Effector memory CD4-positive, alpha-beta T cell (primary cell): Measurements from ENCODE around the gene GLIS2.
A peak's percentile ranks its signal among the peaks of the same experiment; 100 is the strongest.
"Not testable (repeated sequence)": the region's sequence is repeated elsewhere in the genome, so short reads cannot be mapped to it uniquely, and the experiment has no call there.

Source experiments
- DNase-seq, 3 donors: peaks; one replicate each; pipeline ENCODE4 v3.0.0-alpha.2; 2020
- H3K27ac ChIP-seq: 2 replicates; pipeline ENCODE4 v1.7.0; 2013; ENCODE audit warnings: mild to moderate bottlenecking, low read length, moderate library complexity; ENCODE audit not compliant: insufficient read depth, poor library complexity, severe bottlenecking
- H3K27me3 ChIP-seq: replicated peaks from 2 replicates; pipeline ENCODE4 v1.7.0; 2013; ENCODE audit warnings: mild to moderate bottlenecking, low read length; ENCODE audit not compliant: insufficient read depth, control insufficient read depth, poor library complexity, severe bottlenecking
- H3K36me3 ChIP-seq: 2 replicates; pipeline ENCODE4 v1.7.0; 2013; ENCODE audit warnings: mild to moderate bottlenecking, low read length, moderate library complexity; ENCODE audit not compliant: control insufficient read depth, insufficient read depth
- H3K4me1 ChIP-seq: 2 replicates; pipeline ENCODE4 v1.7.0; 2013; ENCODE audit warnings: low read length, mild to moderate bottlenecking; ENCODE audit not compliant: control insufficient read depth, insufficient read depth, poor library complexity, severe bottlenecking
- H3K4me3 ChIP-seq: 2 replicates; pipeline ENCODE4 v1.7.0; 2013; ENCODE audit warnings: low read length, low read depth, mild to moderate bottlenecking; ENCODE audit not compliant: insufficient read depth, poor library complexity, severe bottlenecking
- H3K9me3 ChIP-seq: 2 replicates; pipeline ENCODE4 v1.7.0; 2013; ENCODE audit warnings: mild to moderate bottlenecking, low read length, moderate library complexity; ENCODE audit not compliant: control insufficient read depth

GLIS2 gene

GRCh38 chr16:4344300-4344982 lies 28.6 kb downstream of the GLIS2 start:
- not testable (repeated sequence) for H3K27ac ChIP-seq, H3K4me1 ChIP-seq, H3K9me3 ChIP-seq, H3K4me3 ChIP-seq, H3K27me3 ChIP-seq, DNase-seq
- peaks cover 17% of the 10 kb centered on the region for H3K36me3 ChIP-seq

DNA sequence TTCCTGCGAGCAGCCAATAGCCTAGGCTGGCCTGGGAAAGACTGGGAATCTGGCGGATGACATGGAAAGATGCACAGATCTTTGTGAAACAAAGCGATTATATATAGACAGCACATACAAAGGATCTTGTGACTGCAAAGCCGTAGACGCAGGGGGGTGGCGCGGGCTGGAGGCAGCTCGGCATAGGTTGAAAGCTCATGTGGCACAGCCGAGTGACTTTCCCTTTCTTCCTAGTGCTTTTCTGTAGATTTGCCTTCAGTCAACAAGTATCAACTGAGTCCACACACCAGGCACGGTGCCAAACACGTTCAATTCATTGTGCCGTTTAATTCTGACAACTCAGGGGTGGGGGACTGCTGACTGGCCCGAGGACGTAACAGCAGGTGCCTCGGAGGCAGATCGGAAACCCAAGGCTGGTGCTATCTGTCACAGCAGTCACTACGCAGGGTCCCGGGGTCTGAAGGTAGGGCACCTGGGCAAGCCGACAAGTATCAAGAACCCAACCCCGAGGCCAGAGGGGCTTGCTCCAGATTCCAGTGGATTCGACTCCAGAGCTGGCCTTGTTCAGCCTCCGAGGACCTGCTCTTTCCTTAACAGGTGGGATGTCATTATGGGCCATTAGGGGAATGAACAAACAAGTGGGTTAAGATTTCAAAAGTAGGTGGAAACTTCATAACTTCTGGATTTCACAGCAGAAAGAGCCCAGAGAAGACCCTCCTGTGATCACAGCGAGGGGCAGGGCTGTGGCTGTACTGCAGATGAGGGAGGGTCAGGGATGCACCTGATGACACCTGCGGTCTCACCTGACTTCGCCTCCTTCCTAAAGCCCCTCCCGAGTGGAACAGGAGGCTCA lies 29.3 kb downstream of the GLIS2 start:
- DNase-seq: no peak
- Histone ChIP-seq H3K4me1 (peaks cover 4% of the 10 kb centered on the region), H3K27ac (no peak overlapping the region), H3K4me3 (no peak overlapping the region), H3K27me3 (no peaks in the 10 kb centered on the region), H3K36me3 (peaks cover 10% of the 10 kb centered on the region), H3K9me3 (no peaks in the 10 kb centered on the region)

DNA sequence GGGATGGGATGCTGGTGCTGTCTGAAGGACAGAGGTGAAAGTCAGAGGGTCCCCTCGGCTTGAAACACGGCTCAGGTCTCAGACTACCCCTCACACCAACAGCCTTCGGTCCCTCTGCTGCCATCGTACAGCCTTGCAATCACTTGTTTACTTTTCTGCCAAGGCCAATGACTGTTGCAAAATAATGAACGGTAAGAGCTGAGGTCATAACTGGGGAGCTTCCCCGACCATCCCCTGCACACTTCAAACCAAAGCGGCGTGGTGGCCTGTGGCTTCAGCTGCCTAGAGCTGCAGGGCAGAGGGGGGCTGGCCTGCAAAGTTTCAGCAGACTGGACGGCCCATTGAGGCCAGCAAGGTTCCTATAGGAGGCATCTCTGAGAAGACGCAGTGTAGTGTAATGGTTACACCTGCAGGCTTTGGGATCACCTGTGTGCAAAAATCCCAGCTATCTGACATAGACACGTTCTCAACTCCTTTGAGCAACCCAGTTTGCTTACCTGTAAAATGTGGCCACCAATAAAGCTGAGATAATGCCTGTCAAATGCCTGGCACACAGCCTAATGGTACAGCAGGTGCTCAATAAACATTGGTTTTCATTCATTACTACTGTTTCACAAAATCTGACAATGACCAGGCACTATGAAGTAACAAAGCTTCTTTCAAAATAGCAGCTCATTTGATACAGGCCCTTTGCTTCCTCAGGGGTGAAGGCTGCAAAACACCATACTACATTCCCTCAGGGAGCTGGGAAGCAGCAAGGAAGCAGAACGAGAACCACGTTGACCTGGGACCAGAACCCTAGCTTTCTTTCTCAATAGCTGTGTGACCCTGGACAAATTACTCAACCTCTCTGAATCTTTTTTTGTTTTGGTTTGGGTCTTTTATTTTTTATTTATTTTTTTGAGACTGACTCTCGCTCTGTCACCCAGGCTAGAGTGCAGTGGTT lies 30.2 kb downstream of the GLIS2 start:
- Histone ChIP-seq H3K36me3 (peaks cover 5% of the 10 kb centered on the region), H3K4me3 (no peak overlapping the region), H3K9me3 (no peaks in the 10 kb centered on the region), H3K4me1 (peaks cover 9% of the 10 kb centered on the region), H3K27ac (no peak overlapping the region), H3K27me3 (no peaks in the 10 kb centered on the region)
- DNase-seq: no peak

DNA sequence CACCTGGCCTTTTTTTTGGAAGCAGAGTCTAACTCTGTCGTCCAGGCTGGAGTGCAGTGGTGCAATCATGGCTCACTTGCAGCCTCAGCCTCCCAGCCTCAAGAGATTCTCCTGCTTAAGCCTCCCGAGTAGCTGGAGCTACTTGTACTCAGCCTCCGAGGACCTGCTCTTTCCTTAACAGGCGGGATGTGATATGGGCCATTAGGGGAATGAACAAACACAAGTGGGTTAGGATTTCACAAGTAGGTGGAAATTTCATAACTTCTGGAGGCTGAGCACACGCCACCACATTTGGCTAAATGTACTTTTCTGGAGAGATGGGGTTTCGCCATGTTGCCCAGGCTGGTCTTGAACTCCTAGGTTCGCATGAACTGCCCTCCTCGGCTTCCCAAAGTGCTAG lies 31.1 kb downstream of the GLIS2 start:
- Histone ChIP-seq H3K27me3 (no peaks in the 10 kb centered on the region), H3K4me3 (no peak overlapping the region), H3K36me3 (peaks cover 5% of the 10 kb centered on the region), H3K27ac (no peak overlapping the region), H3K9me3 (no peaks in the 10 kb centered on the region), H3K4me1 (peaks cover 12% of the 10 kb centered on the region)
- no peak for DNase-seq

- Histone ChIP-seq H3K9me3 (no peaks in the 10 kb centered on the region), H3K36me3 (peaks cover 5% of the 10 kb centered on the region), H3K4me3 (no peak overlapping the region), H3K27ac (no peak overlapping the region), H3K27me3 (no peaks in the 10 kb centered on the region), H3K4me1 (peaks cover 12% of the 10 kb centered on the region)
- no peak for DNase-seq
These were observed 32.1 kb downstream of the GLIS2 start for GRCh38 chr16:4347765-4348509.

DNA sequence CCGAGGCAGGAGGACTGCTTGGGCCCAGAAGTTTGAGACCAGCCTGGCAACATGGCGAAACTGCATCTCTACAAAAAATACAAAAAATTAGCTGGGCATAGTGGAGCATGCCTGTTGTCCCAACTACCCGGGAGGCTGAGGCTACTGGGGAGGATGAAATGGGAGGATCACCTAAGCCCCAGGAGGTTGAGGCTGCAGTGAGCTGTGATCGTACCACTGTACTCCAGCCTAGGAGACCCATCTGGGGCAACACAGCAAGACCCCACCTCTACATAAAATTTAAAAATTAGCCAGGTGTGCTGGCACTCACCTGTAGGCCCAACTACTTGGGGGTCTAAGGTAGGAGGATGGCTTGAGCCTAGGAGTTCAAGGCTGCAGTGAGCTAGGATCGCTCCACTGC lies 33.5 kb downstream of the GLIS2 start:
- Histone ChIP-seq H3K36me3 (peaks cover 10% of the 10 kb centered on the region), H3K4me3 (no peak overlapping the region), H3K27ac (no peak overlapping the region), H3K27me3 (no peaks in the 10 kb centered on the region), H3K9me3 (no peaks in the 10 kb centered on the region), H3K4me1 (peaks cover 12% of the 10 kb centered on the region)
- DNase-seq: no peak

DNA sequence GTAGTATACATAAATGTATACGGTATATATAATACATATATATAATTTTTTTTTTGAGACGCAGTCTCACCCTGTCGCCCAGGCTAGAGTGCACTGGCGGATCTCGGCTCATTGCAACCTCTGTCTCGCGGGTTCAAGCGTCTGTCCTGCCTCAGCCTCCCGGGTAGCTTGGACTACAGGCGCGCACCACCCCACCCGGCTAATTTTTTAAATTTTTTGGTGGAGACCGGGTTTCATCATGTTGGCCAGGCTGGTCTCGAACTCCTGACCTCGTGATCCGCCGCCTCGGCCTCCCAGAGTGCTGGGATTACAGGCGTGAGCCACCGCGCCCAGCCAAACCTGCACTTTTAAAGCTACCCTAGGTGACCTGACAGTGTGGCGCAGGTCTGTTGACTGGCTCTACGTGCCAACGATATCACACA lies 34.5 kb downstream of the GLIS2 start:
- Histone ChIP-seq H3K36me3 (peaks cover 20% of the 10 kb centered on the region), H3K4me1 (peaks cover 12% of the 10 kb centered on the region)
- no peak for DNase-seq

GRCh38 chr16:4350787-4351659 lies 35.2 kb downstream of the GLIS2 start, which contains the start of gene PAM16:
PAM16 (minus strand) TSS chr16:4351321; CDS start chr16:4351234, 87 bp downstream.
- H3K4me3 ChIP-seq: peak within 1 kb of the TSS; percentile 81
- no peaks in the 10 kb centered on the region for H3K9me3 ChIP-seq
- H3K27me3 ChIP-seq: no peaks in the 10 kb centered on the region
- H3K36me3 ChIP-seq: peaks cover 21% of the 10 kb centered on the region
- H3K27ac ChIP-seq: peak within 1 kb of the TSS; percentile 63
- peak; percentile 94 to 97 (median 96) for DNase-seq
- peaks cover 12% of the 10 kb centered on the region for H3K4me1 ChIP-seq

More for the DNA sequence above, 34.5 kb downstream of the GLIS2 start:
- Histone ChIP-seq H3K4me3 (peak overlapping the region; percentile 81), H3K27ac (peak overlapping the region; percentile 63), H3K27me3 (no peaks in the 10 kb centered on the region), H3K9me3 (no peaks in the 10 kb centered on the region)
